Upper lobe of right lung (tissue), 1 donor: ENCODE data around the gene SRSF8. TPM values are rescaled to one million over a fixed set of nuclear protein-coding genes. Genes with fewer than 3 reads are reported as not detected.
"Not testable (repeated sequence)": the region's sequence is repeated elsewhere in the genome, so short reads cannot be mapped to it uniquely, and the experiment has no call there.

Experiments
- ATAC-seq: fragments of 200-7000 bp; cut with Tn5 transposase; one replicate; pipeline ENCODE4 v1.9.1; 2020; ENCODE audit warnings: mild to moderate bottlenecking, moderate library complexity
- DNase-seq: peaks from one replicate; pipeline ENCODE4 v3.0.0-alpha.2; 2020
- H3K27ac ChIP-seq: fragments of 200-600 bp; one replicate; pipeline ENCODE4 v1.8.0; 2022
- H3K27me3 ChIP-seq: fragments of 200-600 bp; one replicate; pipeline ENCODE4 v1.8.0; 2022; ENCODE audit warnings: mild to moderate bottlenecking
- H3K36me3 ChIP-seq: fragments of 200-600 bp; one replicate; pipeline ENCODE4 v1.8.0; 2022
- H3K4me1 ChIP-seq: fragments of 200-600 bp; one replicate; pipeline ENCODE4 v1.8.0; 2022
- H3K4me3 ChIP-seq: fragments of 200-600 bp; one replicate; pipeline ENCODE4 v1.8.0; 2022; ENCODE audit warnings: mild to moderate bottlenecking
- H3K9me3 ChIP-seq: fragments of 200-600 bp; one replicate; pipeline ENCODE4 v1.8.0; 2022
- intact Hi-C: fragments of 100-400 bp; cut with DNase I; formaldehyde crosslinking; loops from one replicate; pipeline ENCODE4 v1.11.0; 2022
- total RNA-seq: library from RNA; stranded (reverse); fragmentation: NEBNext Ultra II Directional; extraction: Animal tissue kit (Norgen Biotek cat#: 25700); gene quantifications from one replicate; pipeline ENCODE4 v1.2.1, GENCODE V29; 2021
- TF ChIP-seq, protein P1 (sequence below): fragments of 200-600 bp; IDR thresholded peaks from one replicate; pipeline ENCODE4 v1.8.0; 2022; ENCODE audit warnings: antibody characterized with exemption
- donor health status: DM: no; HTN: yes; CAD: no; lungs with severe emphysema.

The SRSF8 gene
- total RNA-seq, 1 donor from 2014 or later = 42.2 TPM

DNA sequence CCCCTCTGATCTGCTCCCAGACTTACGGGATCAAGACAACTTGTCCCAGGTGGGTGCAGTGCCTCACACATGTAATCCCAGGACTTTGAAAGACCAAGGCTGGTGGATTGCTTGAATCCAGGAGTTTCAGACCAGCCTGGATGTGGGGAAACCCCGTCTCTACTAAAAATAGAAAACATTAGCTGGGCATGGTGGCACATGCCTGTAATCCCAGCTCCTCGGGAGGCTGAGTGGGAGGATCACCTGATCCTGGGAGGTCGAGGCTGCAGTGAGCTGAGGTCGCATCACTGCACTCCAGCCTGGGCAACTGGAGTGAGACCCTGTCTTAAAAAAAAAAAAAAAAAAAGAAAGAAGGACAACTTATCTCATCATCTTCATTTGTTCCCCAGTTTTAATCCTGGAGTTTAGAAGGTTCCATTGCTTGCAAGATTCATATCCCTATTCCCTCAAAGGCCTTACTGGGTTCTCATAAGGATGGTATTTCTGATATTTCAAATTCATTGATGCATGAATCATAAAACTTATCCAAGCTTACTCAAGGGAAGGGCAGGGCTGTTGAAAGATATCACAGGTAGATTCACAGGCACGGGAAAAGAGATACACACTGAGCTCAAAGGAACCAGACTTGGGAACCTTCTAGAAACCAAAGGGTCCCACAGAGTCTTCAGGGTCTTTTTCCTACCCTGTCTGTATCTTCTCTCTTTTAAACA, 37.6 kb downstream of the SRSF8 start:
- intact Hi-C loops = no loop called here
- no peaks in the 10 kb centered on the region for H3K27me3 ChIP-seq
- TF ChIP-seq, protein P1, sequence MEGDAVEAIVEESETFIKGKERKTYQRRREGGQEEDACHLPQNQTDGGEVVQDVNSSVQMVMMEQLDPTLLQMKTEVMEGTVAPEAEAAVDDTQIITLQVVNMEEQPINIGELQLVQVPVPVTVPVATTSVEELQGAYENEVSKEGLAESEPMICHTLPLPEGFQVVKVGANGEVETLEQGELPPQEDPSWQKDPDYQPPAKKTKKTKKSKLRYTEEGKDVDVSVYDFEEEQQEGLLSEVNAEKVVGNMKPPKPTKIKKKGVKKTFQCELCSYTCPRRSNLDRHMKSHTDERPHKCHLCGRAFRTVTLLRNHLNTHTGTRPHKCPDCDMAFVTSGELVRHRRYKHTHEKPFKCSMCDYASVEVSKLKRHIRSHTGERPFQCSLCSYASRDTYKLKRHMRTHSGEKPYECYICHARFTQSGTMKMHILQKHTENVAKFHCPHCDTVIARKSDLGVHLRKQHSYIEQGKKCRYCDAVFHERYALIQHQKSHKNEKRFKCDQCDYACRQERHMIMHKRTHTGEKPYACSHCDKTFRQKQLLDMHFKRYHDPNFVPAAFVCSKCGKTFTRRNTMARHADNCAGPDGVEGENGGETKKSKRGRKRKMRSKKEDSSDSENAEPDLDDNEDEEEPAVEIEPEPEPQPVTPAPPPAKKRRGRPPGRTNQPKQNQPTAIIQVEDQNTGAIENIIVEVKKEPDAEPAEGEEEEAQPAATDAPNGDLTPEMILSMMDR = no peak

DNA sequence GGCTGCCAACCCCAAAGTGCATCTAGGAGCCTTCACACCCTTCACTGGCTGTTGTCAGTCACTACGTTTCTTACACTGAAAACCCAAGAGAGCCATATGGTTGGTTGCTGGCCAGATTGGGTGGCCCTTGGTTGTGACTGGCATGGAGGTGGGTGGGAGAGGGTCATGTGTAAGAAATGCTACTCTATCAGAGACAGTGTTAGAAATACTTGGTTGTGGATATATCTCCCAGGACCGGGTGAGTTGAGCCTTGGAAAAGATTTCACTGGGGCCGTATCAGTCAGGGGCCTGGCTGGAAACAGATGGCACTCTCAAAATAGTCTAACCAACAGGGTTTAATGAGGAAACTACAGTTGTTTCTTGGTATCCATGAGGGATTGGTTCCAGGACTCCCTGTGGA, 38.1 kb downstream of the SRSF8 start:
- TF ChIP-seq, protein P1 = no peak
- Histone ChIP-seq H3K36me3 (no peaks in the 10 kb centered on the region), H3K4me1 (peaks cover 10% of the 10 kb centered on the region), H3K27me3 (no peaks in the 10 kb centered on the region), H3K9me3 (no peaks in the 10 kb centered on the region), H3K4me3 (no peak overlapping the region), H3K27ac (no peak overlapping the region)
- intact Hi-C loops = no loop called here
- ATAC-seq (no peak), DNase-seq (no peak)

More for the DNA sequence above, 37.6 kb downstream of the SRSF8 start:
- ATAC-seq (no peak), DNase-seq (no peak)
- H3K4me1 ChIP-seq = peaks cover 6% of the 10 kb centered on the region
- H3K4me3 ChIP-seq = no peak overlapping the region
- H3K36me3 ChIP-seq = no peaks in the 10 kb centered on the region
- no peaks in the 10 kb centered on the region for H3K9me3 ChIP-seq
- H3K27ac ChIP-seq = no peak overlapping the region

GRCh38 chr11:95108159-95108611, 41.5 kb downstream of the SRSF8 start:
- no peak for DNase-seq
- H3K36me3 ChIP-seq = no peaks in the 10 kb centered on the region
- intact Hi-C loops = no loop called here
- ATAC-seq = peak; percentile 65
- TF ChIP-seq, protein P1 = no peak
- H3K9me3 ChIP-seq = no peaks in the 10 kb centered on the region
- H3K4me1 ChIP-seq = peaks cover 13% of the 10 kb centered on the region
- H3K27ac ChIP-seq = peak overlapping the region; percentile 79
- H3K27me3 ChIP-seq = no peaks in the 10 kb centered on the region
- H3K4me3 ChIP-seq = no peak overlapping the region

GRCh38 chr11:95108671-95109551, 42.2 kb downstream of the SRSF8 start:
- peaks cover 13% of the 10 kb centered on the region for H3K4me1 ChIP-seq
- TF ChIP-seq, protein P1 = no peak
- no peaks in the 10 kb centered on the region for H3K36me3 ChIP-seq
- no peak overlapping the region for H3K4me3 ChIP-seq
- ATAC-seq = peak; percentile 60
- H3K27ac ChIP-seq = peak overlapping the region; percentile 79
- intact Hi-C loops = no loop called here
- no peak for DNase-seq
- no peaks in the 10 kb centered on the region for H3K9me3 ChIP-seq
- no peaks in the 10 kb centered on the region for H3K27me3 ChIP-seq

DNA sequence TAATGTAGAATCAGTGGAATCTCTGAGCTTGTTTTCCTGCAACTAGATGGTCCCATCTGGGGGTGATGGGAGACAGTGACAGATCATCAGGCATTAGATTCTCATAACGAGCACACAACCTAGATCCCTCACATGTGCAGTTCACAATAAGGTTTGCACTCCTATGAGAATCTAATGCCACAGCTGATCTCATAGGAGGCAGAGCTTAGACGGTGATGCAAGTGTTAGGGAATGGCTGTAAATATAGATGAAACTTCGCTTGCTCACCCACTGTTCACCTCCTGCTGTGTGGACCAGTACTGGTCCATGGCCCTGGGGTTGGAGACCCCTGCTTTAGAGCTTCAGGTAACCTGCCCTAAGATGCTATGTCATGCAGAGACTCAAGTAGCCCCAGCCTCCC, 44.8 kb downstream of the SRSF8 start:
- intact Hi-C loops = not testable (repeated sequence)

More for the DNA sequence above, 44.8 kb downstream of the SRSF8 start:
- not testable (repeated sequence) for DNase-seq, H3K27me3 ChIP-seq, H3K36me3 ChIP-seq, ATAC-seq, H3K9me3 ChIP-seq, H3K27ac ChIP-seq, H3K4me3 ChIP-seq
- peaks cover 13% of the 10 kb centered on the region for H3K4me1 ChIP-seq
